ENCODE data around the gene CLBA1. TPM values are rescaled to one million over a fixed set of nuclear protein-coding genes. Genes with fewer than 3 reads are reported as not detected.

Gene CLBA1
- total and polyA plus RNA-seq, 3 experiments from 2014 or later, result 0.32 to 3.9 (median 3.8) TPM

DNA sequence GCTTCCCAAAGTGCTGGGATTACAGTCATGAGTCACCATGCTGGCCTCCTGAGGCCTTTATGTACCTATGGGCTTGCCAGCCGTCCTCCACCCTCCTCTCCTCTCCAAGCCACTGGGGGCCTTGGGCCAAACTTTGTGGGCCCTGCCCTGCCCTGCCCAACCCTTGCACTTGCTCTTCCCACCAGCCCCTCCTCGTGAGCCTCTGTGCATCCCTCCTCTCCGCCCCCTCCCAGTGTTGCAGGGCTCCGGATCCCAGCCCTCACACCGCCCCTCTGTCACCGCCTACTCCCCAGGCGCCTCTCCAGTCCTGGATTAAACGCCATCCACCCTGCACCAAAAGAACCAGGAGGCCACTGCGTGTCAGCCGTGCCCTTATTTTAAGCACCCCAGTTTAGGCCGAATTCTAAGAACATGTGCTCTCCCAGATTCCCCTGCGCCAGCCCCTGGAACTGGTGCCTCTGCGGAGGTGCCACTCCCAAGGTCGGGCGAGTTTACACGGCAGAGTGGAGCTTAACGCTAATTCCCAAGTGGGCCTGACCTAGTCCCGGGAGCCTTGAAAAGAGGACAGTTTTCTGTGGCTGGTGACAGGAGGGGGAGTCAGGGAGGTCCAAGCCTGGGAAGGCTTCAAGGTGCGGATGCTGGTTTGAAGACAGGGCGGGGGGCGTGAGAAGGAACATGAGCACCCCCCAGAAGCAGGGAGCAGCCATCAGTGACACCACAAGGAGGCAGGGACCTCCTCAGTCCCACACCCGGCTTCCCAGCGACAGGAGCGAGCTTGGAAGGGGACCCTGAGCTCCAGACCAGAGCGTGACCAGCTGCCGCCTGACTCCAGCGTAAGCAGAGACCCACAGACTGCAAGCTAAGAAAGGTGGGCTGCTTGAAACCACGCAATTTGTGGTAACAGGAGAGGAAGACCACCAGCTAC is 56.5 kb downstream of the CLBA1 start:
- POLR2A ChIA-PET, result no interaction called here
- Histone ChIP-seq H3K4me1 (ENCODE audit: insufficient read depth, low read length) (peaks cover 6% of the 10 kb centered on the region), H3K27ac (ENCODE audit: low read depth, low read length) (no peak overlapping the region), H3K36me3 (ENCODE audit: insufficient read depth, low read length) (no peaks in the 10 kb centered on the region), H3K9me3 (ENCODE audit: low read length) (no peaks in the 10 kb centered on the region), H3K27me3 (ENCODE audit: insufficient read depth, low read length, poor library complexity, severe bottlenecking) (peaks cover 4% of the 10 kb centered on the region), H3K4me3 (ENCODE audit: low read length) (no peak overlapping the region)
- no peaks in the 10 kb centered on the region for H3K9me3 Mint-ChIP-seq
- CTCF ChIA-PET, result interaction anchor here (0.7 to 6.2 kb wide), 6 partner anchors 21 to 68 kb away, joined by 3 to 122 read pairs (median 4); partner anchors contain the start of gene CLBA1
- no peak overlapping the region for H3K4me3 Mint-ChIP-seq
- peaks cover 9 to 14% (median 11%) of the 10 kb centered on the region in 3 donors for H3K4me1 Mint-ChIP-seq
- DNase-seq, result no peak
- peaks cover 1 to 4% of the 10 kb centered on the region in 2 donors for H3K27me3 Mint-ChIP-seq
- no peak overlapping the region for H3K27ac Mint-ChIP-seq
- H3K36me3 Mint-ChIP-seq, result peaks cover 0 to 4% (median 2%) of the 10 kb centered on the region in 3 donors

GRCh38 chr14:105042813-105043212 is 57.2 kb downstream of the CLBA1 start:
- Mint-ChIP-seq H3K36me3 (peaks cover 0 to 4% (median 2%) of the 10 kb centered on the region in 3 donors), H3K9me3 (no peaks in the 10 kb centered on the region), H3K27me3 (peaks cover 1 to 4% of the 10 kb centered on the region in 2 donors), H3K4me3 (no peak overlapping the region), H3K4me1 (peaks cover 9 to 14% (median 13%) of the 10 kb centered on the region in 3 donors), H3K27ac (no peak overlapping the region)
- DNase-seq, result no peak
- Histone ChIP-seq H3K9me3 (ENCODE audit: low read length) (no peaks in the 10 kb centered on the region), H3K27ac (ENCODE audit: low read depth, low read length) (no peak overlapping the region), H3K4me1 (ENCODE audit: insufficient read depth, low read length) (peaks cover 6% of the 10 kb centered on the region), H3K36me3 (ENCODE audit: insufficient read depth, low read length) (no peaks in the 10 kb centered on the region), H3K27me3 (ENCODE audit: insufficient read depth, low read length, poor library complexity, severe bottlenecking) (peaks cover 4% of the 10 kb centered on the region), H3K4me3 (ENCODE audit: low read length) (no peak overlapping the region)
- ChIA-PET POLR2A (no interaction called here), CTCF (interaction anchor here (0.7 to 6.2 kb wide), 6 partner anchors 15 to 68 kb away, joined by 3 to 122 read pairs (median 4); partner anchors contain the start of gene CLBA1)

GRCh38 chr14:105043641-105044040 is 58.1 kb downstream of the CLBA1 start:
- no peaks in the 10 kb centered on the region for H3K9me3 ChIP-seq (ENCODE audit: low read length)
- CTCF ChIA-PET, result interaction anchor here (1.4 to 7.1 kb wide), 6 partner anchors 15 to 437 kb away, joined by 3 to 122 read pairs (median 20); partner anchors contain the start of genes CLBA1 and GPR132
- POLR2A ChIA-PET, result no interaction called here
- no peak overlapping the region for H3K4me3 ChIP-seq (ENCODE audit: low read length)
- no peak for DNase-seq
- Mint-ChIP-seq H3K4me1 (peaks cover 9 to 17% (median 14%) of the 10 kb centered on the region in 3 donors), H3K9me3 (no peaks in the 10 kb centered on the region), H3K27me3 (peaks cover 1 to 4% of the 10 kb centered on the region in 2 donors), H3K4me3 (no peak overlapping the region), H3K27ac (no peak overlapping the region), H3K36me3 (peaks cover 0 to 6% (median 4%) of the 10 kb centered on the region in 3 donors)
- H3K27ac ChIP-seq (ENCODE audit: low read depth, low read length), result no peak overlapping the region
- H3K36me3 ChIP-seq (ENCODE audit: insufficient read depth, low read length), result no peaks in the 10 kb centered on the region
- H3K4me1 ChIP-seq (ENCODE audit: insufficient read depth, low read length), result peaks cover 6% of the 10 kb centered on the region
- H3K27me3 ChIP-seq (ENCODE audit: insufficient read depth, low read length, poor library complexity, severe bottlenecking), result peaks cover 4% of the 10 kb centered on the region

Other genes with a start within 250 kb of the CLBA1 start
- gene SIVA1, start 232.6 kb upstream of the CLBA1 start, total RNA-seq, result 100 to 1,000 TPM; 150 to 175 TPM
- gene SIVA1, start 232.6 kb upstream of the CLBA1 start, polyA plus RNA-seq, result 227 TPM
- 100 to 1,000 TPM; 147 to 150 TPM for gene AKT1, start 190.0 kb upstream of the CLBA1 start, total RNA-seq
- 34.1 TPM for gene AKT1, start 190.0 kb upstream of the CLBA1 start, polyA plus RNA-seq
- gene ZBTB42, start 184.7 kb upstream of the CLBA1 start, total RNA-seq, result 1 to 10 TPM; 3.3 to 3.5 TPM
- gene ZBTB42, start 184.7 kb upstream of the CLBA1 start, polyA plus RNA-seq, result 2.7 TPM
- gene CEP170B, start 120.5 kb upstream of the CLBA1 start, total RNA-seq, result 1 to 10 TPM; 6.4 to 6.7 TPM
- not detected for gene CEP170B, start 120.5 kb upstream of the CLBA1 start, polyA plus RNA-seq
- gene PLD4, start 60.9 kb upstream of the CLBA1 start, total RNA-seq, result under 1 TPM in 1 of 2 experiments, not detected in 1; 0.04 TPM
- not detected for gene PLD4, start 60.9 kb upstream of the CLBA1 start, polyA plus RNA-seq
- under 1 TPM in 1 of 2 experiments, not detected in 1; 0.04 TPM for gene AHNAK2, start 7.4 kb upstream of the CLBA1 start, total RNA-seq
- gene AHNAK2, start 7.4 kb upstream of the CLBA1 start, polyA plus RNA-seq, result not detected
- gene CDCA4, start 35.3 kb downstream of the CLBA1 start, total RNA-seq, result 10 to 100 TPM; 73.0 to 76.7 TPM
- gene CDCA4, start 35.3 kb downstream of the CLBA1 start, polyA plus RNA-seq, result 23.8 TPM
- 10 to 100 TPM; 51.3 to 52.0 TPM for gene GPR132, start 79.6 kb downstream of the CLBA1 start, total RNA-seq
- 34.9 TPM for gene GPR132, start 79.6 kb downstream of the CLBA1 start, polyA plus RNA-seq
- 1 to 10 TPM in 1 of 2 experiments, under 1 TPM in 1; 0.37 to 1.2 TPM for gene JAG2, start 183.0 kb downstream of the CLBA1 start, total RNA-seq
- 0.15 TPM for gene JAG2, start 183.0 kb downstream of the CLBA1 start, polyA plus RNA-seq
- gene NUDT14, start 195.5 kb downstream of the CLBA1 start, total RNA-seq, result 1 to 10 TPM; 6.7 to 6.9 TPM
- gene NUDT14, start 195.5 kb downstream of the CLBA1 start, polyA plus RNA-seq, result 12.4 TPM